Measurements from ENCODE around the gene ZNF787. TPM values are rescaled to one million over a fixed set of nuclear protein-coding genes. Genes with fewer than 3 reads are reported as not detected.

Gene ZNF787
- total and polyA plus RNA-seq, 3 donors from 2014 or later: 22.3 to 41.4 (median 35.7) TPM

DNA sequence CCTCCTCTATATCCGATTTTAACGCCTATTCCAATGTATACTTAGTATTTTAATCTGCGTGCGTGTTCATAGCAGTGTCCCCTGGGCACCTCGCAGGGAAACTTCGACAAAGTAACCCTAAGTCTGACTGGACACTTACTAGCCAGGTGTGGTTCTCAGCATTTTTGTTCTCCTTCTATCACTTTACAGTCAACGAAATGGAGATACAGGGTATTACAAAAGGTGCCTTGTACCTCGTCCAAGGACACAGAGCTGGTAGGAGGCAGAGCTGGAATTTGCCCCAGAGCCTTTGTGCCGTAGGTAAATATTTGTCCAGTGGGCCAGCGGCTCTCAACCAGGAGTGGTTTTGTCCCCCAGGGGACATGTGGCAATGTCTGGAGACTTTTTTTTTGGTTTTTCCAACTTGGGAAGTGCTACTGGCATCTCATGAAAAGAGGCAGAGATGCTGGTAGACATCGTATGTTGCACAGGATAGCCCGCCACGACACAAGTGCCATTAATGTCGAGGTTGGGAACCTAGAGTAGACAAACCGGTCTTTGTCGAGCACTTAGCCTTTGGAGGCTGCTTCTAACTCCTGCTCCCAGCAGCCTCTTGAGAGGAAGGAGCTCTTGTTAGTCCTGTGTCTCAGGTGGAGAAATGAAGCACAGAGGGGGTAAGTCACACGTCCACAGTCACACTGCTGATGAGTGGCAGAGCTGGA lies 21.1 kb upstream of the ZNF787 start:
- H3K36me3 ChIP-seq (ENCODE audit: low read depth, missing control alignments): no peaks in the 10 kb centered on the region
- peaks cover 25% of the 10 kb centered on the region for H3K4me1 ChIP-seq
- H3K27ac ChIP-seq: peak overlapping the region in 1 of 2 donors; percentile 31
- TF ChIP-seq POLR2A (IDR thresholded peaks at IDR 0.05): no peak
- TF ChIP-seq, protein P1, sequence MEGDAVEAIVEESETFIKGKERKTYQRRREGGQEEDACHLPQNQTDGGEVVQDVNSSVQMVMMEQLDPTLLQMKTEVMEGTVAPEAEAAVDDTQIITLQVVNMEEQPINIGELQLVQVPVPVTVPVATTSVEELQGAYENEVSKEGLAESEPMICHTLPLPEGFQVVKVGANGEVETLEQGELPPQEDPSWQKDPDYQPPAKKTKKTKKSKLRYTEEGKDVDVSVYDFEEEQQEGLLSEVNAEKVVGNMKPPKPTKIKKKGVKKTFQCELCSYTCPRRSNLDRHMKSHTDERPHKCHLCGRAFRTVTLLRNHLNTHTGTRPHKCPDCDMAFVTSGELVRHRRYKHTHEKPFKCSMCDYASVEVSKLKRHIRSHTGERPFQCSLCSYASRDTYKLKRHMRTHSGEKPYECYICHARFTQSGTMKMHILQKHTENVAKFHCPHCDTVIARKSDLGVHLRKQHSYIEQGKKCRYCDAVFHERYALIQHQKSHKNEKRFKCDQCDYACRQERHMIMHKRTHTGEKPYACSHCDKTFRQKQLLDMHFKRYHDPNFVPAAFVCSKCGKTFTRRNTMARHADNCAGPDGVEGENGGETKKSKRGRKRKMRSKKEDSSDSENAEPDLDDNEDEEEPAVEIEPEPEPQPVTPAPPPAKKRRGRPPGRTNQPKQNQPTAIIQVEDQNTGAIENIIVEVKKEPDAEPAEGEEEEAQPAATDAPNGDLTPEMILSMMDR (IDR thresholded peaks at IDR 0.05): no peak
- H3K4me3 ChIP-seq: peak overlapping the region in 1 of 2 donors; percentile 80
- H3K9me3 ChIP-seq: no peaks in the 10 kb centered on the region
- WGBS, 2 donors: 51 to 53% methylated on average over 17 of the region's 17 CpGs
- no peak for DNase-seq
- H3K27me3 ChIP-seq: no peaks in the 10 kb centered on the region
- intact Hi-C loops (cut with DNase I; ENCODE audit: low total_unique reads): no loop called here

DNA sequence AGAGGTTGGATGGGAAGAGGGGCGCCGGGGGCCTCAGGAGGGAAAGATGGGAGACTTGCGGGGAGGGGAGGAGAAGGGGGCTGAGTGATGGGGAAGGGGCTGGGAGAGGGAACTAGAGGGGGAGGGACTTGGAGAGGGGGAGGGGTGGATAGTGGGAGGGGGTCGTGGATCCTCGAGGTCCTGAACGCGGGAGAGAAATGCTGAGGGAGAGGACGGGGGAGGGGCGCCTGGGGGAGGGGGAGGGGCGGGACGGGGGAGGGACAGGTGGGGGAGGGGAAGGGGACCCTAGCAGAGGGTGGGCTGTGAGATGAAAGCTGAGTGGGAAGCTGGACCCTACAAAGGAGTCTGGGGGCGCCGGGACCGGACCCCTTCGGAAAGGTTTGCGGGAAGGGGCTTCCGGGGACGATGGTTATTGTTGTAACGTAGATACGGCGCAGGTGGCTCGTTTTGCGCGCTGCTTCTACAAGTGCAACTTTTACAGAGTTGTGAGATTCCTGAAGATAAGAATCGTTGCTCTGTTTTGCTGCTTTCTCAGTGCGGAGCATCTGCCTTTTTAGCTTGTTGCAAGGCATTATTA lies 20.4 kb upstream of the ZNF787 start:
- peaks cover 18% of the 10 kb centered on the region for H3K4me1 ChIP-seq

DNA sequence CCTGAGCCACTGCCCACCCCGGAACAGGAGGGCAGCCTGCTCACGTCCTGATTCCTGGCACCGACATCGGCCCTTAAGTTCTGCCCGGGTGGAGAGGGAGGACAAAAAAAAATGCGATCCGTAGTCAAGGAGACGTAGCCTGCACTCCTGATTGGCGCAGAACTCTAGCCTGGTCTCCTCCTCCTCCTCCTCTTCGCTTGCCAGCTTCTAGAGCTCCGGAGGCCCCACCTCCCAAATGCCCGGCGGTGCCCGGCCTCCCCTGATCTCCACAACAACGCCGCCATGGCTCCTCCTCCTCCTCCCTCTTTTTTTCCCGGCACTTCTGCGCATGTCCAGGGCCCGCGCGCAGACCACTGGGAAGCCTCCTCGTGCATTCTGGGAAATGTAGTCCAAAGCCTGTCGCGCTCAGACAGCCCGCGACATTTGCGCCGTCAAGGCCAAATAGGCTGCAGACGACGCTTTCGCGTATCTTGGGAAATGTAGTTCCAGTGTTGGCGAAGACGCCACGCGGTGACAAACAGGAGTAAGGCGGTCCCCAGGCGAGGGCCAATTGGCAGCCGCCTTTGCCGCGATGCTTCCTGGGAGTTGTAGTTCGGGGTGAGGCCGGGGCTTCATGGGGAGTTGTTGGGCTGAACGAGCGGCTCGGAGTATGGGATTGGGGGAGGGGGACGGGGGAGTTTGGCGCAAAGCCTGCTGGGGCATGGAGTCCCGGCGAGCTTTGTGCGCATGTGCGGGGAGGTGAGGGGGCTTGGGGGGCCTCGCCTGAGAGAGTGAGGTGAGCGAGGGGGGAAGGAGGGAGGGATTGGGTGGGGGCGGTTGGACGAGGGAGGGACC lies 19.7 kb upstream of the ZNF787 start, which contains the start of gene ZNF444:
Gene ZNF444, plus strand, starts transcription at position 705 of the 834 bp plus-strand sequence. CDS start 5,625 bp downstream, outside the sequence.
- TF ChIP-seq POLR2A (IDR thresholded peaks at IDR 0.05): peak; percentile 21
- TF ChIP-seq, protein P1 (IDR thresholded peaks at IDR 0.05): peak in 1 of 3 experiments; percentile 12
- Histone ChIP-seq H3K9me3 (no peaks in the 10 kb centered on the region), H3K27ac (peak within 1 kb of the TSS; percentile 81 to 89), H3K27me3 (no peaks in the 10 kb centered on the region), H3K4me3 (peak within 1 kb of the TSS; percentile 57 to 80), H3K4me1 (peaks cover 15% of the 10 kb centered on the region), H3K36me3 (ENCODE audit: low read depth, missing control alignments) (no peaks in the 10 kb centered on the region)
- intact Hi-C loops (cut with DNase I; ENCODE audit: low total_unique reads): no loop called here
- WGBS, 2 donors: 0 to 1% methylated on average over 34 to 52 of the region's 56 CpGs
- DNase-seq: peak; percentile 98

More for the DNA sequence above, 20.4 kb upstream of the ZNF787 start:
- DNase-seq: no peak
- intact Hi-C loops (cut with DNase I; ENCODE audit: low total_unique reads): no loop called here
- 4 to 5% methylated on average over 21 to 25 of the region's 26 CpGs for WGBS, 2 donors
- Histone ChIP-seq H3K27ac (peak overlapping the region; percentile 81 to 89), H3K27me3 (no peaks in the 10 kb centered on the region), H3K36me3 (ENCODE audit: low read depth, missing control alignments) (no peaks in the 10 kb centered on the region), H3K4me3 (peak overlapping the region; percentile 57 to 80), H3K9me3 (no peaks in the 10 kb centered on the region)
- TF ChIP-seq, protein P1 (IDR thresholded peaks at IDR 0.05): no peak
- TF ChIP-seq POLR2A (IDR thresholded peaks at IDR 0.05): no peak

DNA sequence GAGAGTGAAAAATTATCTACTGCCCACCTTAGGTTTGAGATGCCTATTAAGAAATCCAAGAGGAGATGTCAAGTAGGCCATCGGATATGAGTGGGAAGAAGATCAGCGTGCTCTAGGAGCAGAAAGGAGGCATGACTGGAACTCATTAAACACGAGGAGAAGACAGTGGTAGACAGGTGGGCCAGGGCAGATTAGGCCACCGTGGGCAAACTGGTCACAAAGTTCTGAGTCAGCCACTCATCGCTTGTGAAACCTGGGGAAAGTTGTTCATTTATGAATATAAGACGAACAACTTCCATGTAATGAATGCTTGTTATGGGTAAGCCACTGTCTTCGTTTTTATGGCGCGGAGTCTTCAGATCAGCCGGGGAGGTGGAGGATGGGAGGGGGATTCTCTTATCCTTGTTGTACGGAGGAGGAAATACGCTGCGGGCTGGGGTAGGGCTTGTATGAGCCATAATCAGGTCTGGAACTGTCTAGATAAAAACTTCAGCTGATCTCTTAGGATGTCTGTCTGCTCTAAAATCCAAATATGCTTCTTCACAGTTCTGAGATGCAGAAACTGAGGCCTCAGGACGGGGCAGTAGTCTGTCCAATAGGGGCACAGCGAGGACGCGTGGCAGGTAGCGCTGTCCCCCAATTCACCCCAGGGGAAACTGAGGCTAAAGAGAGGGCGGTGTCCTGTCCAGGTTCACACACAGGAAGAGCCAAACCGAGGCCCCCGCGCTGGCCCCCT lies 18.9 kb upstream of the ZNF787 start:
- WGBS, 2 donors: 19 to 23% methylated on average over 18 to 22 of the region's 22 CpGs
- H3K4me3 ChIP-seq: peak overlapping the region; percentile 57 to 80
- intact Hi-C loops (cut with DNase I; ENCODE audit: low total_unique reads): no loop called here
- peak overlapping the region; percentile 81 to 89 for H3K27ac ChIP-seq
- H3K27me3 ChIP-seq: no peaks in the 10 kb centered on the region
- TF ChIP-seq POLR2A (IDR thresholded peaks at IDR 0.05): no peak
- TF ChIP-seq, protein P1 (IDR thresholded peaks at IDR 0.05): no peak
- H3K9me3 ChIP-seq: no peaks in the 10 kb centered on the region
- DNase-seq: no peak
- peaks cover 15% of the 10 kb centered on the region for H3K4me1 ChIP-seq
- H3K36me3 ChIP-seq (ENCODE audit: low read depth, missing control alignments): no peaks in the 10 kb centered on the region

Measured in testis (tissue), 3 donors.